SIG-M5 (cell line): Measurements from ENCODE around the gene XRN1.
"Not testable (repeated sequence)": the region's sequence is repeated elsewhere in the genome, so short reads cannot be mapped to it uniquely, and the experiment has no call there.

Experiments
- DNase-seq: peaks from one replicate; lab custom pipeline; 2025; lab: John Stamatoyannopoulos, UW

Gene XRN1

DNA sequence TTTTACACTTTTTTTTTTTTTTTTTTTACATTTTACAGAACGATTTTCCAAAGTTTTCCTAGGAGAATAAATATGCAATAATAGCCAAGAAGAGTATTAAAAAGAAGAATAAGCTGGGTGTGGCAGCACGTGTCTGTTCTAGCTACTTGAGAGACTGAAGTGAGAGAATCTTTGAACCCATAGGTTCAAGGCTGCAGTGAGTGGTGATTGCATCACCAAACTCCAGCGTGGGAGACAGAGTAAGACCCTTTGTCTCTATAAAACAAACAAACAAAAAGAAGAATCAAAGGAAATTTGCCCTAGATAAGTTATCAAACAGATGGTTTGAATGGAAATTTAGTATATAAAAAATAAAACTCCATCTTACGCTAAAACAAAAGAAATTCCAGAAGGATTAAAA is 13.3 kb downstream of the XRN1 start:
- DNase-seq: no peak

DNA sequence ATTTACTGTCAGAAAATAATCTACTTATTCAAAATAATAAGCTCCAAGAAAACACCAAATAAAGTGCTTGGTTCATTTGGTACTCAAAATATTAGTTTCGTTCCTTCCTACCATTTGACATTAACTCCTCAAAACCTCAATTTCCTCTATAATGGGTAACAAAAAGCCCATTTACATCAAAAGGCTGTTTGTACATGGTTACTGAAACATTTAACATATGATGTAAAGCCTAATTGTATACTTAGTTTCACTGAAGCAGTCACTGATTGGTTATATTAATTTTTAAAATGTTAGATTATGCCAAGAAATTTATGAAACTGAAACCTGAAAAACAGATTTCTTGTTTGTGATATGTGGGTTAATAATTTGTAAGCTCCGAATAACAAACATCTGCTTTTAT is 14.7 kb downstream of the XRN1 start:
- no peak for DNase-seq

DNA sequence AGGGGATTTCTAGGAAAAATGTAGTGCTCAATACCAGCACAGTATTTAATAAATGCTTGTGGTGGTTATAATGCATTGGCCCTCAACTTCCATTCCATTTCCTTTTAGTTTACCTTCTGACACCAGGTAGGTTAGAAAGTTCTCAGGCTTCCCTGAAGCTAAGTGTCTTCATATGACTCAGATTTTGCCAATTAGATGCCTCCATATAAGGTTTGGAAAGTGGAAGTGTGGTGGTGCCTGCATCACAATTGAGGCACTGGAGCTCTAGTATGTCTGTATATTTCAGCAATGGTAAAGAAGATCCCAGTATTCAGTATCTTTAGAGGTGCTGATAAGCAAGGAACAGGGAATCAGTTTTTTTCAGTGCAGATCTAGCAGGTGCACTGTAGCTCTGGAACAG is 18.3 kb downstream of the XRN1 start:
- no peak for DNase-seq

DNA sequence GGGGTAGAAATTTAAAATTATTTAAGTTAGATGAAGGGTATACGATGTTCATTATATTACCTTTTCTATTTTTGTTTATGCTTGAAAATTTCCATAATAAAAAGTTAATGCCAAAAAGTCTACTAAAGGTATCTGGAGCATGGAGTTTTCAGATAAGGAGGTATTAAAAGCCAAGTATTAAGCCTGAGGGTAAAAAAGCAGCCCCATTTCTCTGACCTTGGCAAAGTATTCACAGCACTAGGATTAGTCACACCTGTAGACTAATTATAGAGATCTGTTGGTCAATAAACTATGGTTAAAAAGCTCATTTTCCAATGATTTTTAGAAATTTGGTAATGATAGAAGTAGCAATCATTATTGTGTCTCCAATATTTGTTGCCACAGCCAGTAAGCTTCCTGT is 23.1 kb downstream of the XRN1 start:
- DNase-seq: no peak

DNA sequence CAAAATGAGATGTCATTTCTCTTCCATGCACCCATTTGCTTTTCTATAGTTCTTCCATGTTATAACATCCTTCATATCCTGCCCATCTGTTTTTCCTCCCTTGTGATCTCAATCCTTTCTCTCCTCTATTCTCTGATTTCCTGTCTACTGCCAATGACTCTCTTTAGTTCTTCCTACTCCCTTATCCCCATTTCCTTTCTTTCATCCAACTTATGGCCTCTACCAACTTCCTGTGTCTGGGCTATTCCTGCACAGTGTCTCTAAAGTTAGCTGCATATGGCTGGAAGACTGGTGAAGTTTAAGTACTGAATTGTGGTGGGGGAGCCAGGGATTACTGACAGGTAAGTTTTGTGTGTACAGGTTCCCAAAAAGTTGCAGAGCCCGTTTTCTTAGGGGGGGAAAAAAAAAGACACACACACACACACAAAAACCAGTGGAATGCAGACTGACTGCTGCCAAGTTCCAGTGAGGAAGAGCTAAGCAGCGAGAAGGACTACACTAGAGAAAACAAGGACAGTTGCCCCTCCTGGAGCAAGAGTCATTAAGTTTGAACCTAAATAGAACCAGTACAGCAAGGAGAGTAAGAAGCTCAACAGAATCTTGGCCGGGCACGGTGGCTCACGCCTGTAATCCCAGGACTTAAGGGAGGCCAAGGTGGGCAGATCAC is 28.8 kb downstream of the XRN1 start:
- DNase-seq: no peak

DNA sequence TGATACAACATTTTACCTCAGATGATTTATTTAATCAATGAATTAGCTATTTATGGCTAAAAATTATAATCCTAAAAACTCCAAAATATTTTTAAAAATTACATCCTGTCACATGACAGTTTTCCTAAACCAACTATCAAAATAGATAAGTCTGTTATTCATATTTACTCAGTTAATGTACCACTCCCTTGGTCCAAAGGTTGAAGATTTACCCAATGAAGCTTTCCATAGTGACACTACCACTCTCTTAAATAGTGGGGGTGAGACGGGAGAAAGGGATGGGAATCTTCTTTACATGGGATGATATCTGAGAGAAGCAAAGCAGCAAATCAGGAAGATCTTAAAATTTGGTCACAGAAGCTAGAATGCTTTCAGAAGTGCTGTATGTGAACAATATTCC is 30.5 kb downstream of the XRN1 start:
- no peak for DNase-seq

DNA sequence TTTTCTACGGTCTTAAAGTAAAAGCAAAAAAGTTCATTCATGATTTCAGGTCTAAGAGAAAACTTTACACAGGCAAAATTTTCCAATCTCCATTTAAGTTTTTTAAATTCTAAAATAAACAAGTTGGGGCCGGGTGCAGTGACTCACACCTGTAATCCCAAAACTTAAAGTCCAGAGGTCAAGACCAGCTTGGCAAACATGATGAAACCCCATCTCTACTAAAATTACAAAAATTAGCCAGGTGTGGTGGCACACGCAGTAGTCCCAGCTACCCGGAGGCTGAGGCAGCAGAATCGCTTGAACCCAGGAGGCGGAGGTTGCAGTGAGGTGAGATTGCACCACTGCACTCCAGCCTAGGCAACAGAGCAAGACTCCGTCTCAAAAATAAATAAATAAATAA is 47.3 kb downstream of the XRN1 start:
- not testable (repeated sequence) for DNase-seq

DNA sequence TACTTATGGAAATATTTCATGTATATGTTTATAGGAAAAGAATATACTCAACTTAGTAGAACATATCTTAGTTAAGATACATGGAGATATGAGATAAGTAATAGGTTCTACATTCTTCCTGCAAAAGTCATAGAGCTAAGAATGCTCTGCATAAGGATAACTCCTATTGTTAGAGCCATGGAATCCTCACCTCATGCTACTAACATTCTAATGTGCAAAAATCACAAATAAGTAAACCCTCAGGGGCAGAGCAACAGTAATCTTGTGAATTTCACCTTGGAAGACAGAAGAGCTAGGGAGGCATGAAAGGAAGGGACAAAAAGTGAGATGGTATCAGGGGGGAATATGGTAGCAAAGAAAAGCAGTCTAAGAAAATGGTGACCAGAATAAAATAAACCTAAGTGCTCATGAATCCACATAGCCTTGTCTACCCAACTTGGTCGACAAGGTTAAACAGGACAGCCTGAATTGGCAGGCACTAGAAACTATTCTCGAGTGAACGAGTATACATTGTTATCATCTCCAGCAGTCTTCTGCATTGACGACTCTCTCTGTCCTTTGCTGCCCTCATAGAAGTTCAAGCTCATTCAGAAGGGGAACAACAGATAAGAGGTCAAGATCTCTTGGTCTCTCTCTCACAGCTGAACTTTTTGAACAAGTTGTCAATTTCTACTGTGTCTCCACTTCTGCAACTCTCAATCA is 52.8 kb downstream of the XRN1 start:
- DNase-seq: no peak

DNA sequence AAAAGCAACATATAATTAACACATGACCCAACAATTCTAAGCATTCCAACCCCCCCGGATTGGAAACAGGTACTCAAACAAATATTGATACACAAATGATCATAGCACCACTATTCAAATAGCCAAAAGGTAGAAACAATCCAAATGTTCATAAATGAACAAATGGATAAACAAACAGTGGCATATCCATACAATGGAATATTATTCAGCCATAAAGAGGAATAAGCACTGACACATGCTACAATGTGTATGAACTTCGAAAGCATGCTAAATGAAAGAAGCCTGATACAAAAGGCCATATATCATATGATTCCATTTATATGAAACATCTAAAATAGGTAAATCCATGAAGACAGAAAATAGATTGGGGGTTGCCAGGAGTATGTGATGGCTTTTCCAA is 62.8 kb downstream of the XRN1 start:
- DNase-seq: no peak

DNA sequence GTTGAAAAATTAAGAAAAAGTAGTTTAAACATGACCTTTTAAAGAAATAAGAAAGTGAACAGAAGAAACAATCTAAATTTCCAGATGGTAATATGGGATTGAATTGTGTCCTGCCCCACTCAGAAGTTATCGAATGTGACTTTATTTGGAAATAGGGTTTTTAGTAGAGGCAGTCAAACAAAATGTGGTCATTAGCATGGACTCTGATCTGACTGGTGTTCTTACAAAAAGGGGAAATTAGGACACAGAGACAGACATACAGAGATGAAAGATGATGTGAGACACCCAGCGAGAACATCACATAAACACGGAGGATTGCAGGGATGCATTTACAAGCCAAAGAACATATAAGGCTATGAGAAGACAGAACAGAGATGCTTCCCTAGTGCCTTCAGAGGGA is 73.2 kb downstream of the XRN1 start:
- no peak for DNase-seq

DNA sequence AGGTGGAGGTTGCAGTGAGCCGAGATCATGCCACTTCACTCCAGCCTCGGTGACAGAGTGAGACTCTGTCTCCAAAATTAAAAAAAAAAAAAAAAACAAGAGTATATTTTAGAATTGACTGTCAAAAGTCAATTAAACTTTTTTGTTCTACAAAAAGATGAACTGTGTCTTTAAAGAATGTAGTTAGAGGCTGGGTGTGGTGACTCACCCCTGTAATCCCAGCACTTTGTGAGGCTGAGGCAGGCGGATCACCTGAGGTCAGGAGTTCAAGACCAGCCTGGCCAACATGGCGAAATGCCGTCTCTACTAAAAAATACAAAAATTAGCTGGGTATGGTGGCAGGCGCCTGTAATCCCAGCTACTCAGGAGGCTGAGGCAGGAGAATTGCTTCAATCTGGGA is 78.3 kb downstream of the XRN1 start:
- not testable (repeated sequence) for DNase-seq

DNA sequence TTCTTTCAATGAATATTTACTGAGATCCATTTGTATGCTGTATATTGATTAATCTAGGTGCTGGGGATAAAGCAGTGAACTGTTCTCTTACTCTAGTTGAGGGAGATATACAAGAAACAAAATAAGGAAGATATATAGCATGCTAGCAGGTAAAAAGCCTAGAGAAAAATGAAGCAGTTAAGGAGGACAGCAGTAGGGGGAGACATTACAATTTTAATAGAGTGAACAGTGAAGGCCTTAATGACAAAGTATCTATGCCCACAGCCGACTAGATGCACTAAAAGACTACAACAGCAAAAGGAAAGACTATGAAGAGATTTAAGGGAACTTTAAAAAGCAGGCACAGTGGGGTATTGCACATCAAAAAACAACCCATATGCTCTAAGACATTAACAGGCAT is 81.4 kb downstream of the XRN1 start:
- no peak for DNase-seq

DNA sequence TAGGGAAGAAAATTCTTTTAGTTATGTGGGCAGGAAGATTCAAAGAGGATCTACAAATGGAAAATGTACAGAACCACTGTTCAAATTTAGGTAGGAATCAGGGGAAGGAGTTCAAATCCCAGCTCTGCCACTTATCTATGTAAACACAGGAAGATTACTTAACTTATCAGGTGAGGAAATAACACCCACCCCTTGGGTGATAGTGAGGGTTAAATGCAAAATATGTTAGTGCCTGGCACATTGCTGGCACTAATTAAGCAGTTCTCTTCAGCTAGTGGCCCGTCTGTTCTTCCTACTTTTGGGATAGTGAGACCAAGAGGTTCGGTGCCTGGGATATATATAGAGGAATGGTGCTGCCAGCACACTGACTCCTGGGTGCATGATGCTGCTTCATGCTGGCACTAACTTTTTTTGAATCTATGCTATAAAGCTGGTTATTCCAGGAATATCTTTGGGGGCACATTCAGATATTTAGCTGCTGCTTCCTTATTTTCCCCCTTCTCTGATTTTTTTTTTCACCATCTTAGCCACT is 83.8 kb downstream of the XRN1 start:
- no peak for DNase-seq

DNA sequence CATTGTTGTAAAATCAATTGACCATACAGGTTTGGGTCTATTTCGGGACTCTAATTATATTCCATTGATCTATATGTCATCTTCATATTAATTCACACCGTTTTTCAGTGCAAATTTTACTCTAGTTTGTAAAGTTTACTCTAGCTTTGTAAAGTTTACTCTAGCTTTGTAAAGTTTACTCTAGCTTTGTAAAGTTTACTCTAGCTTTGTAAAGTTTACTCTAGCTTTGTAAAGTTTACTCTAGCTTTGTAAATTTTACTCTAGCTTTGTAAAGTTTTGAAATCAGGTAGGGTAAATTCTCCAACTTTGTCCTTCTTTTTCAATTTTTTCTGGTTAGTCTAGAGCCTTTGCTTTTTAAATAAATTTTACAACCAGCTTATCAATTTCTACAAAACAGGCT is 84.4 kb downstream of the XRN1 start:
- DNase-seq: not testable (repeated sequence)

DNA sequence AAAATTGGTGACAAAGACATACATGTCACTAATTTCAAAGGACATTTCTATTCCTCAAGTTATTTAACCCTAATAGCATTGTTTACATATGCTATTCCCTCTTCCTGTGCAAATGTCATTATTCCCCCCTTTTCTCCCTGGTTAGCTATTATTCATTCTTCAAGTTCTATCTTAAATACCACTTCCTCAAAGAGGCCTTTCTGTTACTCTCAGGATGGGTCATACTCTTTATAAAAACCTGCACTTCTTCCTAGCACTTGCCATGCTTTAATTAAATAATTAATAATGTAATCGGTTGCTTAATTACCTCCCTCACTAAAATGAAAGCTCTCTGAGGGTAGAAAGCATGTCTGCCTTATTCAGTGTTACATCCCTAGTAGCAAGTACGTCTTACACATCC is 88.5 kb downstream of the XRN1 start:
- DNase-seq: no peak

DNA sequence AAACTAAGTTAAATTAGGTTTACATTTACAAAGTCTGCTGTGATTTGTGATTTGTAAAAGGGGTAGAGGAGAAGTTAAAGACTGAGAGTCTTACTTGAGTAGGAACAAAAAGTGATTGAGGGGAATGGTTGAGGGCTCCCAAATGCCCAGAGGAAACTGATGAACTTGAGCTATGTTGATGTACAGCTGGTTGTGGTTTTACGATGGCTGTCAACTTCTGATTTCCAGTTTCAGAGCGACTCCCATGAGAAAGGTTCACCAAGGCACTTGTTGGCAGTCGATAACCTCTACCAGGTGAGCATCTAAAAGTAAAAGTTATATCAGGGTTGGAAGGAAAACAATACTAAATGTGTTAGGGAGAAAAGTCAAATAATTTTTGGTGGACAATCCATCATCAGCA is 91.0 kb downstream of the XRN1 start:
- no peak for DNase-seq

DNA sequence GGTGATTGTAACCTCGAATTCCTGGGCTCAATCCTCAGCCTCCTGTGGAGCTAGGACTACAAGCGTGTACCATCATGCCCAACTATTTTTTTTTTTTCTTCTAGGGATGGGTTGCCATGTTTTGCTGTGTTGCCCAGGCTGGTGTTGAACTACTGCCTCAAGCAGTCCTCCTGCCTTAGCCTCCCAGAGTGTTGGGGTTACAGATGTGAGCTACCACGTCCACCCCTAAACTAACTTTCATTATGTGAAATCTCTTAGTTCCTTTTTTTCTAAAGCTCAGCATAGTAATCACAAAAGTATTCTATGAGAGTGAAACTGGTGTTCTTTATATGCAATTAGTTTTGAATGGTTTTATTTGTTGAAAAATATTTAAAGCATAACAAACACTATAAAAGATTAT is 92.1 kb downstream of the XRN1 start:
- no peak for DNase-seq

DNA sequence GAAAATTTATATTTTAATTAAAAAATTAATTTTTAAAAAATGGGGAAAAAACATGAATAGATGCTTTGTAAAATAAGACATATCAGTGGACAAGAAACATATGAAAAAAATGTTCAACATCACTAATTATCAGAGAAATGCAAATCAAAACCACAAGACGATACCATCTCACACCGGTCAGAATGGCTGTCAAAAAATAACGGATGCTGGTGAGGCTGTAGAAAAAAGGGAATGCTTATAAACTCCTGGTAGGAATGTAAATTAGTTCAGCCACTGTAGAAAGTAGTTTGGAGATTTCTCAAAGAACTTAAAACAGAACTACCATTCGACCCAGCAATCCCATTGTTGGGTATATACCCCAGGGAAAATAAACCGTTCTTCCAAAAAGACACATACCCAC is 93.8 kb downstream of the XRN1 start:
- DNase-seq: no peak

DNA sequence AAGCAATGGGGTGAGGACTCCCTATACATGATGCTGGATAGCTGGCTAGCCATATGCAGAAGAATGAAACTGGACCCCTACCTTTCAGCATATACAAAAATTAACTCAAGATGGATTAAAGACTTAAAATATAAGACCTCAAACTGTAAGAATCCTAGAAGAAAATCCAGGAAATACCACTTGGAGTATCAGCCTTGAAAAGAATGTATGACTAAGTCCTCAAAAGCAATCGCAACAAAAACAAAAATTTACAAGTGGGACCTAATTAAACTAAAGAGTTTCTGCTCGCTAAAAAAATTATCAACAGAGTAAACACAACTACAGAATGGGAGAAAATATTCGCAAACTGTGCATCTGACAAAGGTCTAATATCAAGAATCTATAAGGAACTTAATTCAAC is 94.3 kb downstream of the XRN1 start:
- no peak for DNase-seq

DNA sequence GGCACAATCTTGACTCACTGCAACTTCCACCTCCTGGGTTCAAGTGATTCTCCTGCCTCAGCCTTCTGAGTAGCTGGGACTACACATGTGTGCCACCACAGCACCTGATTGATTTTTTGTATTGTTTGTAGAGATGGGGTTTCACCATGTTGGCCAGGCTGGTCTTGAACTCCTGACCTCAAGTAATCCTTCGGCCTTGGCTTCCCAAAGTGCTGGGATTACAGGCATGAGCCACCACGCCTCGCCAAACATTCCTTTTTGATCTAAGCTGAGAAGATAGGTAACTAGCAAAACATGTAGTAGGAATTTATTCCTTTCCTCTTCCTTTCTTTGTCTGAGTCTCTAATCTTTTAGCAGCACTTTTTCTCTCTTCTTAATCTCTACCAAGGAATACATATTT is 95.1 kb downstream of the XRN1 start:
- not testable (repeated sequence) for DNase-seq

DNA sequence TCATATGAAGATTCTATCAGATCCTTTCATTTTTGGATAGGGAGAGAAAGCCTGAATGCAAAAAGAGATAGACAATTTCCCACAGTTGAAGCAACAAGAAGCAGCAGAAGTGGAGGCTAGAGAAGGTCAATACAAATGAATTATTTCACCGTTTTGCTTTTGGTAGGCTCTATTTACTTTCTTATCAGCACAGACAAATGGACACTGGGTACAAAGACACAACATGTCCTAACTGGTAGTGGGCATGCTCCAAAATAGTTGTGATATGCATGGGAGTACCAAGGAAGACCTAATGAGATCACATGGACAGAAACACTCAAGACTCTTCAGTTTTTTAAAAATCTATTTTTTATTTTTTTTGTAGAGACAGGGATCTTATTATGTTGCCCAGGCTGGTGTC is 99.4 kb downstream of the XRN1 start:
- DNase-seq: no peak

DNA sequence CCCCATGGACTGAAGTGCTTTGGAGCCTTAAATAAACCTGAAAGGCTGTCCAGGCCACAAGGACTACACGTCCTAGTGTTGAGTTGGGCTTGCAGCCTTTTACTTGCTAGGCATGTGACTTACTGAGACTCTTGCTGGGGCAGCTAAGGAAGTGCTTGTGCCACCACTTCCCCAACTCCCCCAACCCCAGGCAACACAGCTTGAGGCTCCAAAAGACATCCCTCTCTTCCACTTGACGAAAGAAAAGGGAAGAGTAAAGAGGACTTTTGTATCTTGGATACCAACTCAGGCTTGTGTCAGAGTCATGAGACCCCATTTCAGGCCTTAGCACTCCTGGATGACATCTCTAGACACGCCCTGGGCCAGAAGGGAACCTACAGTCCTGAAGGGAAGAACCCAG is 109.8 kb downstream of the XRN1 start:
- no peak for DNase-seq

DNA sequence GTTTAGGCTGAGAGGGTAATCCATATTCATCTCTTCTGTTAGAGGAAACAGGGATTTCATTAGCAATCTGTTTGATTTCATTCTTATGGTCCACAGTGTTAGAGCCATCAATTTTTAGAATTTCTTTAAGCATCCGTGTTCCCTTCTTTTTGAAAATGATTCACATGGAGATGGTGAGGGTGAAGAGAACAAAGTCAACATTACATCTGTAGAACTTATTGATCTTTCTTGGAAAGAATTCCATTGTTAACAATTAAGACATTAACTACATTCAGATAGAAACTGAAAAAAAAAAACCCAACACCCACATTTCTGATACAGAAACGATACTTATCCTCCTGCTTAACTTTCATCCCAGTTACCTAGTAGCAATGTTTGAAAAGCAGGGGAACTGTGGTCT is 115.4 kb downstream of the XRN1 start:
- DNase-seq: no peak
